GM12865 (cell line): Measurements from ENCODE around the gene BMPR1A.
"Not testable (repeated sequence)": the region's sequence is repeated elsewhere in the genome, so short reads cannot be mapped to it uniquely, and the experiment has no call there.

Experiments used
- DNase-seq: peaks from one replicate; pipeline ENCODE4 v3.0.0; 2010; ENCODE audit warnings: low read depth
- H3K4me3 ChIP-seq: 2 replicates; pipeline ENCODE4 v1.5.1; 2011; ENCODE audit warnings: mild to moderate bottlenecking, low read depth, low read length, control low read depth
- TF ChIP-seq, protein P1 (sequence below): IDR thresholded peaks from 2 replicates; pipeline ENCODE4 v1.5.1; 2011; ENCODE audit warnings: low read length, control low read depth, low read depth, inconsistent platforms; ENCODE audit not compliant: insufficient read depth; ENCODE audit errors: missing control alignments

The BMPR1A gene

GRCh38 chr10:86971232-86971991 lies 215.0 kb downstream of the BMPR1A start:
- DNase-seq, result peak; percentile 95
- TF ChIP-seq, protein P1, sequence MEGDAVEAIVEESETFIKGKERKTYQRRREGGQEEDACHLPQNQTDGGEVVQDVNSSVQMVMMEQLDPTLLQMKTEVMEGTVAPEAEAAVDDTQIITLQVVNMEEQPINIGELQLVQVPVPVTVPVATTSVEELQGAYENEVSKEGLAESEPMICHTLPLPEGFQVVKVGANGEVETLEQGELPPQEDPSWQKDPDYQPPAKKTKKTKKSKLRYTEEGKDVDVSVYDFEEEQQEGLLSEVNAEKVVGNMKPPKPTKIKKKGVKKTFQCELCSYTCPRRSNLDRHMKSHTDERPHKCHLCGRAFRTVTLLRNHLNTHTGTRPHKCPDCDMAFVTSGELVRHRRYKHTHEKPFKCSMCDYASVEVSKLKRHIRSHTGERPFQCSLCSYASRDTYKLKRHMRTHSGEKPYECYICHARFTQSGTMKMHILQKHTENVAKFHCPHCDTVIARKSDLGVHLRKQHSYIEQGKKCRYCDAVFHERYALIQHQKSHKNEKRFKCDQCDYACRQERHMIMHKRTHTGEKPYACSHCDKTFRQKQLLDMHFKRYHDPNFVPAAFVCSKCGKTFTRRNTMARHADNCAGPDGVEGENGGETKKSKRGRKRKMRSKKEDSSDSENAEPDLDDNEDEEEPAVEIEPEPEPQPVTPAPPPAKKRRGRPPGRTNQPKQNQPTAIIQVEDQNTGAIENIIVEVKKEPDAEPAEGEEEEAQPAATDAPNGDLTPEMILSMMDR, result no peak
- peak overlapping the region; percentile 58 for H3K4me3 ChIP-seq

GRCh38 chr10:86972613-86973380 lies 216.4 kb downstream of the BMPR1A start:
- no peak for DNase-seq
- no peak overlapping the region for H3K4me3 ChIP-seq
- TF ChIP-seq, protein P1, result no peak

- no peak overlapping the region for H3K4me3 ChIP-seq
- TF ChIP-seq, protein P1, result no peak
- DNase-seq, result no peak
Observed at GRCh38 chr10:86974484-86974883, 218.1 kb downstream of the BMPR1A start.

DNA sequence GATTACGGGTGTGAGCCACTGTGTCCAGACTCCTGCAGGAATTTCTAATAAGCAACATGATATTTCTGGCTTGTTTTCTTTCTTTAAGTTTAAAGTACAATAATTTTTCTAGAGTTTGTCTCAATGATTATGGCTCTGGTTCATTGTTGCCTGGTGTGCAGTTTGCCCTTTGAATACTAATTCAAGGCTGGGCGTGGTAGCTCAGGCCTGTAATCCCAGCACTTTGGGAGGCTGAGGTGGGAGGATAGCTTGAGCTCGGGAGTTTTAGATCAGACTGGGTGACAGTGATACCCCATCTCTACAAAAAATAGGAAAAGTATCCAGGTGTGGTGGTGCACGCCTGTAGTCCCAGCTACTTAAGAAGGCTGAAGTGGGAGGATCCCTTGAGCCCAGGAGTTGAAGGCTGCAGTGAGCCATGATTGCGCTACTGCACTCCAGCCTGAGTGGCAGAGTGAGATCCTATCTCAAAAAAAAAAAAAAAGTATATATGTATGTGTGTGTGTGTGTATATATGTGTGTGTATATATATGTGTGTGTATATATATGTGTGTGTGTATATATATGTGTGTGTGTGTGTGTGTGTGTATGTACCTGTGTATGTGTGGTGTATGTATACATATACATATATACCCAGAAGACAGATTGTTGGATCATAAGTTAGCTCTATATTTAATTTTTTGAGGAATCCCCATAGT lies 220.1 kb downstream of the BMPR1A start:
- TF ChIP-seq, protein P1, result no peak
- H3K4me3 ChIP-seq, result no peak overlapping the region
- DNase-seq, result no peak

DNA sequence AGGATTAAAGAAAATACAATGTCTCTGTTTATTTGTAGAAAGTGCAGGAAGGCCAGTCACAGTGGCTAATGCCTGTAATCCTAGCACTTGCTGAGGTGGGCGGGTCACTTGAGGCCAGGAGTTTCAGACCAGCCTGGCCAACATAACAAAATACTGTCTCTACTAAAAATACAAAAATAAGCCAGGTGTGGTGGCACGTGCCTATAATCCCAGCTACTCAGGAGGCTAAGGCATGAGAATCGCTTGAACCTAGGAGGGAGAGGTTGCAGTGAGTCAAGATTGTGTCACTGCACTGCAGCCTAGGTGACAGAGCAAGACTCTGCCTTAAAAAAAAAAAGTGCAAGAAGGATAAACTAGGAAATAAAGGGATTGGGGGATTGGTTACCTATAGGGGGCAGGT lies 222.0 kb downstream of the BMPR1A start:
- not testable (repeated sequence) for H3K4me3 ChIP-seq, DNase-seq

DNA sequence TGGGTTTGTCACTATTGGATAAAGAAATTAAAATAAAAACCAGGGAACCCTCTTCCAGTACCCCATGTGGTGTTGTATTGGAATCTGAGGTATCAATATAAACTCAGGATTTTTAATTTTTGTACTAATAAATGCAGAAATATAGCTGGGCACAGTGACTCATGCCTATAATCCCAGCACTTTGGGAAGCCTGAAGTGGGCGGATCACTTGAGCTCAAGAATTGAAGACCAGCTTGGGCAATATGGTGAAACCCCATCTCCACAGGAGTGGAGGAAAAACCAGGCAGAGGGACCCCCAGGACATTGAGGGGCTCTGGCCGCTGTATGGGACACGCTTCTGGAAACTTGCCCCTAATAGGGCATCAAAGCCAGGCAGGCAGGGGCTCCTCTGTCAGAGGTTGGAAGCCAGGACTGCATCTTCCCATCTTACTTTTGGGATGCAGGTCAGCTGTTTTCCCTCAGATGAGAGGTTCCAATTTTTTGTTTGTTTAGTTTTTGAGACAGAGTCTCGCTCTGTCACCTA lies 222.9 kb downstream of the BMPR1A start:
- TF ChIP-seq, protein P1, result no peak
- H3K4me3 ChIP-seq, result no peak overlapping the region
- no peak for DNase-seq

GRCh38 chr10:86979977-86980448 lies 223.6 kb downstream of the BMPR1A start:
- no peak for DNase-seq
- TF ChIP-seq, protein P1, result no peak
- no peak overlapping the region for H3K4me3 ChIP-seq

DNA sequence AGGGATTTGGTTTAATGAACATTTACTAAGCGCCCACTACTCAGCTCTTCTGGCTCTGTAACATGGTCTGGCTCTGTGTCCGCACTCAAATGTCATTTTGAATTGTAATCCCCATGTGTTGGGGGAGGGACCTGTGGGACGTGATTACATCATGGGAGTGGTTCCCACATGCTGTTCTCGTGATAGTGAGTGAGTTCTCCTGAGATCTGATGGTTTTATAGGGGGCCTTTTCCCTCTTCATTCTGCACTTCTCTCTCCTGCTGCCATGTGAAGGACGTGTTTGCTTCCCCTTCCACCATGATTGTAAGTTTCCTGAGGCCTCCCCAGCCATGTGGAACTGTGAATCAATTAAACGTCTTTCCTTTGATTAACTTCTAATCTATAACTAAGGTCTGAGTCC lies 224.6 kb downstream of the BMPR1A start:
- DNase-seq, H3K4me3 ChIP-seq: not testable (repeated sequence)
